Subcutaneous abdominal adipose tissue (tissue), 5 donors: ENCODE results near the gene ZNF70.

ENCODE experiments used
- H3K27ac ChIP-seq: one replicate; pipeline ENCODE4 v1.7.0; 2013; ENCODE audit warnings: low read depth, mild to moderate bottlenecking, inconsistent platforms, low read length, moderate library complexity
- H3K27me3 ChIP-seq, 5 donors: one replicate each; pipeline ENCODE4 v1.7.0; 2013; ENCODE audit warnings: low read length in 5 of 5, inconsistent platforms in 1 of 5; ENCODE audit not compliant: control insufficient read depth in 5 of 5, insufficient read depth in 4 of 5
- H3K36me3 ChIP-seq, 5 donors: one replicate each; pipeline ENCODE4 v1.7.0; 2013; ENCODE audit warnings: low read length in 5 of 5; ENCODE audit not compliant: control insufficient read depth in 5 of 5, insufficient read depth in 5 of 5
- H3K4me1 ChIP-seq, 5 donors: one replicate each; pipeline ENCODE4 v1.7.0; 2013; ENCODE audit warnings: low read length in 5 of 5, mild to moderate bottlenecking in 3 of 5, moderate library complexity in 1 of 5; ENCODE audit not compliant: control insufficient read depth in 5 of 5, insufficient read depth in 5 of 5
- H3K4me3 ChIP-seq, 5 donors: one replicate each; pipeline ENCODE4 v1.7.0; 2013; ENCODE audit warnings: low read length in 5 of 5, low read depth in 1 of 5
- H3K9ac ChIP-seq, 5 donors: one replicate each; pipeline ENCODE4 v1.7.0; 2013; ENCODE audit warnings: low read length in 5 of 5, mild to moderate bottlenecking in 4 of 5, moderate library complexity in 3 of 5
- H3K9me3 ChIP-seq, 5 donors: one replicate each; pipeline ENCODE4 v1.7.0; 2013; ENCODE audit warnings: low read length in 5 of 5; ENCODE audit not compliant: control insufficient read depth in 5 of 5
- donor health status: healthy.
- donor health status: healthy.
- donor health status: healthy.
- donor health status: healthy.
- donor health status: healthy.

ZNF70 gene

DNA sequence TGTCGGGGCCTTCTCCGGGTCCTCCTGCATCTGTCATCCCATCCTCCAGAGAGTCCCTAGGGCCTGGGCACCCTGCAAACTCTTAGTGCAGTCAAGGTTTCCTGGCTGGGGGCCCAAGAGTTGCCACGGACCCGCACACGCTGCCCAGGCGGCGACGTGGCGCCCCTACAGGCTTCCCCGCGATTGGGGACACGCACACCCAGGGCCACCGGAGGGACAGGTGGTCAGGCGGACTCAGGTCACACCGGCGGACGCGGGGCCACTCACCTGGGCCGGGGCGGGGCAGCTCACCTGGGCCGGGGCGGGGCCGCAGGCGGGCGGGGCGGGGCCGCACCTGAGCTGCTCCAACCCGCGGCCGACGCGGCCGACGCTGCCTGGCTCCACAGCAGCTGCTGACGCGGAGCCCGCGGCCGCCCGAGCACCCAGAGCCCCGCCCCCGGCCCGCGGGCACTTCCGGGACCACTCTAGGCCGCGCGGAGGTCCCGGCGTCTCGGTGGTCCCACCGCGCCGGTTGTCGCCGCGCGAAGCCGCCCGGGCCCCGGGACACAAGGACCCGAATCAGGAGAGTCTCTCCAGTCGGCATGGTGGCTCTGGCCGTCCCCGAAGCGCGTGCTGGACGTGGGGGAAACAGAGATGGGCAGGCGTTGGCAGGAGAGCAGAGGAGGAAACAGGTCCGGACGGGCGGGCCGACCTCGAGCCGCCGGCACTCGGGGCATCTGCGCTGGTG lies at the start of gene ZNF70:
Gene ZNF70 (minus strand): TSS at position 399 of the 727 bp plus-strand sequence. CDS start 5,972 bp downstream, outside the sequence.
- peak within 1 kb of the TSS; percentile 74 for H3K27ac ChIP-seq
- H3K4me3 ChIP-seq, result peak within 1 kb of the TSS; percentile 69 to 87 (median 78)
- peaks cover 0 to 28% (median 20%) of the 10 kb centered on the region in 5 donors for H3K4me1 ChIP-seq
- no peaks in the 10 kb centered on the region for H3K9me3 ChIP-seq
- no peaks in the 10 kb centered on the region for H3K36me3 ChIP-seq
- H3K27me3 ChIP-seq, result no peaks in the 10 kb centered on the region
- H3K9ac ChIP-seq, result peak within 1 kb of the TSS; percentile 4 to 92 (median 86)

DNA sequence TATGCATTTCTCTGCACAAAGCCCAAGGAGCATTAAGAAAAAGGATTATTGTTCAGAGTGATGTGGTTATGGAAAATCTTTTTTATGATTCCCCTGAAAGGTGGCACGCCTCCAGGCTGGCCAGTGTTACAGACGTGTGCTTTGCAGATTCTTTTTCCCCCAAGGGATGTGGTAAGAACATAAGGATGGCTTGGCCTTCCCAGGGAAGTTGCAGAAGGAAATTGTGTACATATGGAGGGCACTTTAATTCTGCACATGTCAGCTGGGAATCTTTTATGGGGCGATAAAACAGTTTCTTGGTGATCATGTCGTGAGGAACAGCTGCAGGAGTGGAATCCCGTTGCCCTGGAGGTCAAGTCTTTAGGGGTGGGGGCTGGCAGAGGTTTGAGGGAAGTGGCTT lies 45.5 kb upstream of the ZNF70 start:
- Histone ChIP-seq H3K4me1 (peaks cover 5 to 17% (median 16%) of the 10 kb centered on the region in 5 donors), H3K9me3 (no peaks in the 10 kb centered on the region), H3K9ac (no peak overlapping the region), H3K4me3 (no peak overlapping the region), H3K27me3 (no peaks in the 10 kb centered on the region), H3K36me3 (peaks cover 3 to 84% (median 59%) of the 10 kb centered on the region in 5 donors), H3K27ac (no peak overlapping the region)

DNA sequence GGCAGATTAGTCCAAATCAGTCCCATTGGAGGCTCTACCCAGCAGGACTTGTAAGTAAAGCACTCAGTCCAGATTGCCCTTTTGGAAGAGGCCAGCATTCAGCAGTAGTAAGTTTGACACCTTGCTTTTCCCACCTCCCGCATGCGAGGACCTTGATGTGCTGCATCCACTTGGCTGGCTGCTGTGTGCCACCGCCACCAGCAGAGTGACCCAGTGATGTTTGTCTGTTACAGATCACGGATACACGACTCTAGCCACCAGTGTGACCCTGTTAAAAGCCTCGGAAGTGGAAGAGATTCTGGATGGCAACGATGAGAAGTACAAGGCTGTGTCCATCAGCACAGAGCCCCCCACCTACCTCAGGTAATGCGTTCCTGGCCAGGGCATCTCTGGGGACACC lies 42.4 kb upstream of the ZNF70 start:
- H3K4me1 ChIP-seq, result peaks cover 9 to 34% (median 22%) of the 10 kb centered on the region in 5 donors
- no peaks in the 10 kb centered on the region for H3K27me3 ChIP-seq
- peaks cover 3 to 62% (median 44%) of the 10 kb centered on the region in 5 donors for H3K36me3 ChIP-seq

DNA sequence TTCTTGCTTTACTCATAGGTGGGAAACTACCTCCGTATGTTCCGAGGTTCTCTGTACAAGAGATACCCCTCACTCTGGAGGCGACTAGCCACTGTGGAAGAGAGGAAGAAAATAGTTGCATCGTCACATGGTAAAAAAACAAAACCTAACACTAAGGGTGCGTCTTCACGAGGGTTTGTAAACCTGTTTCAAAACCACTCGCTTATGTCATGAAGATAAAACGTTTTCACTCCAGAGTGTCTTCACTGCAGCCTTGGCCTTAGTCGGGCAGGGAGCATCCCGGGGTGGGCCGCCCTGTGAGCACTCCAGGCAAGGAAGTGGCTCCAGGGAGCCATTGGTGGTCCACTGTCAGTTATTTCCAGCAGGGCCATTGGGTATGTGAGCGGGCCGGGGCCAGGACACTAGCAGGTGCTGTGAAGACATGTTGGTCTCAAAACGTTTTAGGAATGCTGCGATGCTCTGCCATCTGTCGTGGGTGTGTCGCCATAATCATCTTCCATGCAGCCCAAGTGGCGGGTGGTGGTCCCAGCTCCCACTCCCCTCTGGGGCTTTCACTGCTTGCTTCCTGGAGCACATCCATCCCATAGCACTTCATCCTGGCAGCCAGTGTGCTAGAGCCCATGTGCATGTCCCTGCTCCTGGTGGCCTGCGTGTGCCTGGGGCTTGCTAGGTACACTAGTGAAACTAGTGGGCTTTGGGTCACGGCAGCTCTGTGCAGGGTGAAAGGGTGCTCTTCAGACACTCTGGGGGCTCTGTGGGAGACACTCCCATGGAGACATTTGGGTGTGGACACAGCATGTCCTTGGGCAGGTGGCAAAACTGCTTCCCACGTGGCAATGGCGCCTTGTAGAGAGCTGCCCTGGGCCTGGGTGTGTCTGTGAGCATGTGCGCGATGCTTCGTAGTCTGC lies 41.1 kb upstream of the ZNF70 start:
- Histone ChIP-seq H3K36me3 (peaks cover 3 to 54% (median 44%) of the 10 kb centered on the region in 5 donors), H3K9me3 (no peaks in the 10 kb centered on the region), H3K4me3 (no peak overlapping the region), H3K27ac (no peak overlapping the region), H3K9ac (peak overlapping the region in 1 of 5 donors; percentile 20), H3K27me3 (no peaks in the 10 kb centered on the region), H3K4me1 (peaks cover 9 to 45% (median 30%) of the 10 kb centered on the region in 5 donors)

More for the DNA sequence above, 42.4 kb upstream of the ZNF70 start:
- Histone ChIP-seq H3K4me3 (no peak overlapping the region), H3K9me3 (no peaks in the 10 kb centered on the region), H3K9ac (no peak overlapping the region), H3K27ac (no peak overlapping the region)

DNA sequence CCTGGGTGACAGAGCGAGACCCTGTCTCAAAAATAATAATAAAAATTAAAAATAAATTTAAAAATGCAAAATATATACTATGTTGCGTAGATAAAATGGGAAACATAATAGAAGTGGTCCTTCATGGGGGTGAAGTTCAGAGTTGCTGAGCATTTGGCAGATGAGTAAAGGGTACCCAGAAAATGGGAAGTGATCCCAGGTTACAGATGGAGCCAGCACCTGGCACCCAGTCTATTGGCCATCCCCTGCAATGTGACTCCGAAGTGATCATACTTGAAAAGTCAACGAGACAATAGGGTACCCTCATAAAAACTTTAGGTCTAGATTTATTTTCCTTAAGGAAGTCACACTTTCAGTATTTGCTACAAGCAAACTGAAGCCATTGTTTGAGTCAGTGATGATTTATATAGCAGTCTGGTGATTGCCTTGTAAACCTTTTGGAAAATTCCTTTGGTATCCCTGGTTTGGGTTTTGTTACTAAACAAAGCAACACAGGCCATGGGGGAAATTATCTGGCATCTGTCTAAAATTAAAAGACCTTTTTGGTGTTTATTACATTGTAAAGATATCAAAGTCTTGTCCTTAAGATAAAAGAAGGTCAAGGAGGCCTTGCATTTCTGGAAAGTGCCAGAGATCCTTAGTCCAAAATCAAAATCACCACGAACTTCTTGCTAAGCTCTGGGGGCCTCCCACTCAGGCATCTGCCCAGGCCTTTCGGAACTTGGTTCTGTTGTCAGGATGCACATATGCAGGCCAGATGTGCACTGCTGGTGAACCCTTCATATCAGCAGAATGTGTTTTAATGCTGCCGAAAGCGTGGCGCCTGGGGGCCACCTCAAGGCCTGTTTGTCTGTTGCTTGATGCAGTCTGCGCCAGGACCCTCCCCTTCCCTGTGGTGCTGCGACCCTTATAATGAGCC lies 40.2 kb upstream of the ZNF70 start:
- peak overlapping the region in 1 of 5 donors; percentile 20 for H3K9ac ChIP-seq
- H3K4me1 ChIP-seq, result peaks cover 15 to 44% (median 31%) of the 10 kb centered on the region in 5 donors
- H3K9me3 ChIP-seq, result no peaks in the 10 kb centered on the region
- peaks cover 0 to 2% (median 0%) of the 10 kb centered on the region in 5 donors for H3K27me3 ChIP-seq
- no peak overlapping the region for H3K27ac ChIP-seq
- no peak overlapping the region for H3K4me3 ChIP-seq
- peaks cover 3 to 49% (median 37%) of the 10 kb centered on the region in 5 donors for H3K36me3 ChIP-seq

DNA sequence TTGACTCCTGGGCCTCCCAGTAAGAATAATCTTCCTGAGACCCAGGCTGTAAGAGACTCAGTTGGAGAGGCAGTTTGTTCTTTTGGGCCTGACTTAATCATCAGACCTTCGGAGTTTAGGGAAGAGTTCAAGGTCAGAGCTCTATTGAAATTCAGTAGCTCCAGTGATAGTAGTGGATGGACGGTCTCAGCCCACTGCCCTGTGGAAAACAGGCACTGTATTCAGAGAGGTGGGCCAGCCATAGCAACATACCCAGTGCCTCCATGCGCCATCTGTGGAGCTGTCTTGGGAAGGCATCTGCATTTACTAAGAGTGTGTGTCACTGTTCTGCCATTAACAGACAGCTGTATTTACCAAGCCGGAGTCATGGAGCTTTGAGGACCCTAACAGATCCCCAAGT lies 38.7 kb upstream of the ZNF70 start:
- peaks cover 0 to 2% (median 0%) of the 10 kb centered on the region in 5 donors for H3K27me3 ChIP-seq
- H3K9me3 ChIP-seq, result no peaks in the 10 kb centered on the region
- H3K4me3 ChIP-seq, result no peak overlapping the region
- H3K9ac ChIP-seq, result no peak overlapping the region
- no peak overlapping the region for H3K27ac ChIP-seq
- H3K36me3 ChIP-seq, result peaks cover 0 to 36% (median 30%) of the 10 kb centered on the region in 5 donors
- peaks cover 15 to 45% (median 32%) of the 10 kb centered on the region in 5 donors for H3K4me1 ChIP-seq

DNA sequence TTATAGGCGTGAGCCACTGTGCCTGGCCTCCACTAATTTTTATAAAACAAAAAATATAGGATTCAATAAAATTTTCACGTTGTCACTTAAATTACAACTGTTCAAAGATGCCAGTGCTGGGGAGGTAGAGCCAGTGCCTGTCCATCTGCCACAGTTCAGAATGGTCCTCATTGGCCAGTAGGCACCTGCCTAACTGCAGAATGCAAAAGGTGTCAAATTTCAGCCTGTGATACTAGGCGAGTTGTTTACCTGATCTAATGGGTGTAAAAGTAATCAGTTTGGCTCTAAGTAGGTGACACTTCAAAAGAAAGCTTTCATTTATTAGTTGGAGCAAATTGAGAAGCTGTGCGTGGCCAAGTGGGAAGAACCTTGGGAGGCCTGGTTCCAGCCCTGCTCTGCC lies 38.2 kb upstream of the ZNF70 start:
- peaks cover 0 to 2% (median 0%) of the 10 kb centered on the region in 5 donors for H3K27me3 ChIP-seq
- no peaks in the 10 kb centered on the region for H3K9me3 ChIP-seq
- H3K4me3 ChIP-seq, result no peak overlapping the region
- no peak overlapping the region for H3K27ac ChIP-seq
- H3K36me3 ChIP-seq, result peaks cover 0 to 30% (median 24%) of the 10 kb centered on the region in 5 donors
- no peak overlapping the region for H3K9ac ChIP-seq
- peaks cover 15 to 45% (median 32%) of the 10 kb centered on the region in 5 donors for H3K4me1 ChIP-seq

DNA sequence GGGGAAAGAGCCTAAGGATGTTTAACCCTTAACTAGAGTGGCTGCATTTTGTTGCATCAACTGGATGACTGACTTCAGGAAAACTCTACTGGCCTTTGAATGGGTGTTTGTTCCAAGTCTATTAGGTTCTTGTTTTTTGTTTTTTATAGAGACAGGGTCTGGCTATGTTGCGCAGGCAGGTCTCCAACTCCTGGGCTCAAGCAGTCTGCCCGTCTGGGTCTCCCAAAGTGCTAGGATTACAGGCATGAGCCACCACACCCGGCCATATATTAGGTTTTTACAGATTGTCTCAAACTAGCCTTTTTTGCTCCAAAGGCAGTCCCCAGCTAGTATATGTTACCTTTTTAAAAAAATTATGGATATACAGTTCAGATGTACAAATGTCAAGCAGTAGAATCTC lies 37.0 kb upstream of the ZNF70 start:
- Histone ChIP-seq H3K27ac (peak overlapping the region; percentile 94), H3K9ac (peak overlapping the region in 4 of 5 donors; percentile 84 to 97 (median 96)), H3K4me3 (peak overlapping the region; percentile 80 to 95 (median 86)), H3K9me3 (no peaks in the 10 kb centered on the region), H3K36me3 (peaks cover 0 to 18% (median 13%) of the 10 kb centered on the region in 5 donors), H3K27me3 (peaks cover 0 to 2% (median 0%) of the 10 kb centered on the region in 5 donors), H3K4me1 (peaks cover 15 to 45% (median 32%) of the 10 kb centered on the region in 5 donors)

DNA sequence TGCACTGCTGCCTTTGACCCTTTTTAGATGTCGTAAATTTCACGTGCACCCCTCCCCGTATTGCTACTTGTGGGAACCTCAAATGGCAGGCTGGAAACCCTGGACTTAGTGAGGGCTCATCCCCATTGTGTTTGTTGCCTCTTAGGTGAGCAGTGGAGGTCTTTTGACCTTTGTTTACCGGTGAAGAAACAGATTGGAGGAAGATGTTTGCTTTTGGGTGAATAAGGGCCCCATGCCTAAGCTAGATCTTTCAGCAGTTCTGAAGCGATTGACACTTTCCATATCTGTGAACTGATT lies 36.6 kb upstream of the ZNF70 start:
- peak overlapping the region; percentile 75 to 97 (median 95) for H3K9ac ChIP-seq
- H3K9me3 ChIP-seq, result no peaks in the 10 kb centered on the region
- peak overlapping the region; percentile 94 for H3K27ac ChIP-seq
- peaks cover 0 to 15% (median 12%) of the 10 kb centered on the region in 5 donors for H3K36me3 ChIP-seq
- peaks cover 15 to 47% (median 31%) of the 10 kb centered on the region in 5 donors for H3K4me1 ChIP-seq
- peak overlapping the region; percentile 80 to 95 (median 86) for H3K4me3 ChIP-seq
- peaks cover 0 to 2% (median 0%) of the 10 kb centered on the region in 5 donors for H3K27me3 ChIP-seq
